Esophagus muscularis mucosa (tissue), 3 donors: Measurements from ENCODE around the gene CRISPLD2.

Experiments used
- CTCF ChIP-seq, 3 experiments: fragments of 200-600 bp in 2 of 3; fragments of 450-650 bp in 1 of 3; sonication (generic) in 2 of 3; IDR thresholded peaks; one replicate each; pipeline ENCODE4 v1.5.1; 2017 to 2019; ENCODE audit warnings: antibody characterized with exemption in 3 of 3, mild to moderate bottlenecking in 2 of 3, moderate library complexity in 1 of 3
- POLR2A ChIP-seq: fragments of 450-650 bp; IDR thresholded peaks from one replicate; pipeline ENCODE4 v1.6.1; 2017; ENCODE audit warnings: antibody characterized with exemption, moderate library complexity, mild to moderate bottlenecking, low read depth

GRCh38 chr16:84853534-84853933, 33.7 kb downstream of the CRISPLD2 start:
- TF ChIP-seq CTCF (IDR thresholded peaks at IDR 0.05) (no peak), POLR2A (no peak)
